ENCODE results near the gene SKI.

Gene SKI

GRCh38 chr1:2272686-2273400 lies 44.7 kb downstream of the SKI start:
- no peak overlapping the region for H4K8ac ChIP-seq (ENCODE audit: low read depth, low read length)
- peak overlapping the region; percentile 93 for H3K4ac ChIP-seq (ENCODE audit: low read length)
- peaks cover 0 to 3% (median 0%) of the 10 kb centered on the region in 3 experiments for H3K27me3 ChIP-seq (ENCODE audit: control insufficient read depth in 3 of 3, insufficient read depth in 3 of 3, low read depth in 1 of 3, low read length in 3 of 3)
- peaks cover 7 to 11% of the 10 kb centered on the region in 2 donors for H3K36me3 ChIP-seq (replicated peaks in 1 of 2; ENCODE audit: control insufficient read depth in 2 of 2, insufficient read depth in 2 of 2, low read length in 2 of 2)
- peak overlapping the region; percentile 100 for H2BK12ac ChIP-seq (ENCODE audit: low read length)
- H3K4me3 ChIP-seq (ENCODE audit: low read length in 2 of 2), result no peak overlapping the region
- H3K4me2 ChIP-seq (ENCODE audit: insufficient read depth, low read length, poor library complexity, severe bottlenecking), result peak overlapping the region; percentile 14
- H2BK120ac ChIP-seq (ENCODE audit: low read depth, low read length), result no peak overlapping the region
- WGBS, 2 donors (ENCODE audit: extremely low coverage in 2 of 2, insufficient read length in 2 of 2, insufficient replicate concordance in 1 of 2), result no CpG with 5 or more reads among the region's 28 CpGs
- no peak overlapping the region for H2AFZ ChIP-seq (ENCODE audit: low read length)
- H2BK5ac ChIP-seq (ENCODE audit: low read length), result peak overlapping the region; percentile 88
- no peak for DNase-seq (ENCODE audit: low spot score)
- peak overlapping the region; percentile 80 for H3K23ac ChIP-seq (ENCODE audit: low read depth, low read length, poor library complexity)
- peak overlapping the region; percentile 74 for H3K9ac ChIP-seq (ENCODE audit: low read depth, low read length, poor library complexity)
- peak overlapping the region; percentile 58 for H4K91ac ChIP-seq (ENCODE audit: low read depth, low read length, poor library complexity)
- H3K27ac ChIP-seq (replicated peaks; ENCODE audit: low read length), result peak overlapping the region; percentile 99
- peaks cover 60% of the 10 kb centered on the region in 2 donors for H3K4me1 ChIP-seq (ENCODE audit: control insufficient read depth in 2 of 2, insufficient read depth in 1 of 2, low read depth in 1 of 2, low read length in 2 of 2)
- H3K18ac ChIP-seq (ENCODE audit: low read length), result peak overlapping the region; percentile 99
- peak overlapping the region; percentile 99 for H2AK5ac ChIP-seq (ENCODE audit: low read depth, low read length)
- H3K9me3 ChIP-seq (replicated peaks in 1 of 2; ENCODE audit: control insufficient read depth in 2 of 2, insufficient read depth in 1 of 2, low read depth in 1 of 2, low read length in 2 of 2), result peaks cover 4 to 5% of the 10 kb centered on the region in 2 donors
- peaks cover 51% of the 10 kb centered on the region for H3K79me1 ChIP-seq (ENCODE audit: low read depth, low read length)
- peak overlapping the region; percentile 99 for H2BK15ac ChIP-seq (ENCODE audit: low read length)
- peak overlapping the region; percentile 91 for H3K14ac ChIP-seq (ENCODE audit: low read length)

DNA sequence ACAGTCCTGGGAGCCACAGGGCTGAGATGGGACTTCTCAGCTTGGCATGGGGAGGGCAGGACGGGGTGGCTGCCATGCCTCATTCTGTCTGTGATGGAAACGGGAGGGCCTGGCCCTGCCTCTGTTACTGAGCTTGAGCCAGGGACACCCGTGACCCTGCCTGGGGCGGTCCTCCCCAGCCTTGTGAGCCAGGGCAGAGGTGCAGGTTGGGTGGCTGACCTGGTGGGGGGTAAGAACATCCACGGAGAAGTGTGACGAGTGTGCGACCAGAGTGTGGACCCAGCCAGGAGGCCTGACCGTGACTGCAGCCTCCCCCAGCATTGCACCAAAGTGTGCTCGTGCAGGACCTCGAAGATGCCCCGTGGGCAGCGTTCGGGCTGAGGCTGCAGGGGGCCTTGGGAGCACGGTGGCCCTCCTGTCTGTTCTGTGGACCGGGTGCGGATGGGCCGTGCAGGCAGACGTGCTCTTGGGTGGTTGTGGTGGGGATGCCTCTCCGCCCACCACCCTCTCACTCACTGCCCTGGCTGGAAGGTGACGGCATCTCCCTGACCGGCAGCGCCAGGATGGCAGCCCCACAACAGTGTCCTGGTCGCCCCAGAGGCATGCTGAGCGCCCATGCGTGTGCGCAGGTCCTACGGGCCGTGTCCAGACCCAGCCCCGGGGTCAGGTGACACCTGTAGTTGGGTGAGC lies 45.4 kb downstream of the SKI start:
- H4K91ac ChIP-seq (ENCODE audit: low read depth, low read length, poor library complexity), result peak overlapping the region; percentile 94
- H3K4ac ChIP-seq (ENCODE audit: low read length), result peak overlapping the region; percentile 86
- H3K27me3 ChIP-seq (ENCODE audit: control insufficient read depth in 3 of 3, insufficient read depth in 3 of 3, low read depth in 1 of 3, low read length in 3 of 3), result peaks cover 0 to 3% (median 0%) of the 10 kb centered on the region in 3 experiments
- H3K4me3 ChIP-seq (ENCODE audit: low read length in 2 of 2), result peak overlapping the region in 1 of 2 donors; percentile 4
- H2BK120ac ChIP-seq (ENCODE audit: low read depth, low read length), result peak overlapping the region; percentile 95
- H3K14ac ChIP-seq (ENCODE audit: low read length), result peak overlapping the region; percentile 91
- H2BK12ac ChIP-seq (ENCODE audit: low read length), result peak overlapping the region; percentile 100
- peaks cover 62 to 67% of the 10 kb centered on the region in 2 donors for H3K4me1 ChIP-seq (ENCODE audit: control insufficient read depth in 2 of 2, insufficient read depth in 1 of 2, low read depth in 1 of 2, low read length in 2 of 2)
- DNase-seq (ENCODE audit: low spot score), result no peak
- H2AFZ ChIP-seq (ENCODE audit: low read length), result no peak overlapping the region
- H3K9me3 ChIP-seq (replicated peaks in 1 of 2; ENCODE audit: control insufficient read depth in 2 of 2, insufficient read depth in 1 of 2, low read depth in 1 of 2, low read length in 2 of 2), result peaks cover 5% of the 10 kb centered on the region in 2 donors
- H2AK5ac ChIP-seq (ENCODE audit: low read depth, low read length), result peak overlapping the region; percentile 99
- peaks cover 47% of the 10 kb centered on the region for H3K79me1 ChIP-seq (ENCODE audit: low read depth, low read length)
- peaks cover 7 to 16% of the 10 kb centered on the region in 2 donors for H3K36me3 ChIP-seq (replicated peaks in 1 of 2; ENCODE audit: control insufficient read depth in 2 of 2, insufficient read depth in 2 of 2, low read length in 2 of 2)
- peak overlapping the region; percentile 99 for H3K18ac ChIP-seq (ENCODE audit: low read length)
- no CpG with 5 or more reads among the region's 29 CpGs for WGBS, 2 donors (ENCODE audit: extremely low coverage in 2 of 2, insufficient read length in 2 of 2, insufficient replicate concordance in 1 of 2)
- H2BK15ac ChIP-seq (ENCODE audit: low read length), result peak overlapping the region; percentile 99
- peak overlapping the region; percentile 99 for H3K27ac ChIP-seq (replicated peaks; ENCODE audit: low read length)
- peak overlapping the region; percentile 70 for H4K8ac ChIP-seq (ENCODE audit: low read depth, low read length)
- H3K9ac ChIP-seq (ENCODE audit: low read depth, low read length, poor library complexity), result peak overlapping the region; percentile 74
- peak overlapping the region; percentile 88 for H2BK5ac ChIP-seq (ENCODE audit: low read length)
- H3K23ac ChIP-seq (ENCODE audit: low read depth, low read length, poor library complexity), result peak overlapping the region; percentile 80
- peak overlapping the region; percentile 14 for H3K4me2 ChIP-seq (ENCODE audit: insufficient read depth, low read length, poor library complexity, severe bottlenecking)

- peak overlapping the region; percentile 99 for H2AK5ac ChIP-seq (ENCODE audit: low read depth, low read length)
- H2BK5ac ChIP-seq (ENCODE audit: low read length), result peak overlapping the region; percentile 88
- H3K9me3 ChIP-seq (replicated peaks in 1 of 2; ENCODE audit: control insufficient read depth in 2 of 2, insufficient read depth in 1 of 2, low read depth in 1 of 2, low read length in 2 of 2), result peaks cover 5% of the 10 kb centered on the region in 2 donors
- DNase-seq (ENCODE audit: low spot score), result no peak
- H2AFZ ChIP-seq (ENCODE audit: low read length), result no peak overlapping the region
- no peak overlapping the region for H4K91ac ChIP-seq (ENCODE audit: low read depth, low read length, poor library complexity)
- H3K4me1 ChIP-seq (ENCODE audit: control insufficient read depth in 2 of 2, insufficient read depth in 1 of 2, low read depth in 1 of 2, low read length in 2 of 2), result peaks cover 66 to 73% of the 10 kb centered on the region in 2 donors
- no peak overlapping the region for H3K4me2 ChIP-seq (ENCODE audit: insufficient read depth, low read length, poor library complexity, severe bottlenecking)
- no CpG with 5 or more reads among the region's 24 CpGs for WGBS, 2 donors (ENCODE audit: extremely low coverage in 2 of 2, insufficient read length in 2 of 2, insufficient replicate concordance in 1 of 2)
- peaks cover 0 to 3% (median 0%) of the 10 kb centered on the region in 3 experiments for H3K27me3 ChIP-seq (ENCODE audit: control insufficient read depth in 3 of 3, insufficient read depth in 3 of 3, low read depth in 1 of 3, low read length in 3 of 3)
- peak overlapping the region; percentile 99 for H2BK15ac ChIP-seq (ENCODE audit: low read length)
- peak overlapping the region; percentile 82 for H3K23ac ChIP-seq (ENCODE audit: low read depth, low read length, poor library complexity)
- peak overlapping the region; percentile 95 for H2BK120ac ChIP-seq (ENCODE audit: low read depth, low read length)
- H3K14ac ChIP-seq (ENCODE audit: low read length), result peak overlapping the region; percentile 64
- H4K8ac ChIP-seq (ENCODE audit: low read depth, low read length), result peak overlapping the region; percentile 56
- H2BK12ac ChIP-seq (ENCODE audit: low read length), result peak overlapping the region; percentile 88
- peaks cover 7 to 16% of the 10 kb centered on the region in 2 donors for H3K36me3 ChIP-seq (replicated peaks in 1 of 2; ENCODE audit: control insufficient read depth in 2 of 2, insufficient read depth in 2 of 2, low read length in 2 of 2)
- H3K4ac ChIP-seq (ENCODE audit: low read length), result peak overlapping the region; percentile 97
- no peak overlapping the region for H3K27ac ChIP-seq (replicated peaks; ENCODE audit: low read length)
- peak overlapping the region; percentile 56 for H3K9ac ChIP-seq (ENCODE audit: low read depth, low read length, poor library complexity)
- H3K4me3 ChIP-seq (ENCODE audit: low read length in 2 of 2), result no peak overlapping the region
- H3K18ac ChIP-seq (ENCODE audit: low read length), result peak overlapping the region; percentile 97
- H3K79me1 ChIP-seq (ENCODE audit: low read depth, low read length), result peaks cover 49% of the 10 kb centered on the region
These were observed 46.3 kb downstream of the SKI start for GRCh38 chr1:2274231-2274928.

Data from neuronal stem cell (in vitro differentiated cells).